ENCODE measurements around the gene NARS2.

- no peak for TF ChIP-seq POLR2A (IDR thresholded peaks at IDR 0.05)
- TF ChIP-seq CTCF (IDR thresholded peaks at IDR 0.05): no peak
These were observed 4.6 kb downstream of the NARS2 start for GRCh38 chr11:78570031-78570430.
